Colonic mucosa (tissue), 4 donors: ENCODE data around the gene CSAD. TPM values are rescaled to one million over a fixed set of nuclear protein-coding genes. Genes with fewer than 3 reads are reported as not detected.
"Not testable (repeated sequence)": the region's sequence is repeated elsewhere in the genome, so short reads cannot be mapped to it uniquely, and the experiment has no call there.

Experiments
- DNase-seq: peaks from one replicate; pipeline ENCODE4 v3.0.0-alpha.2; 2020
- H3K27ac ChIP-seq: fragments of 200-600 bp; one replicate; pipeline ENCODE4 v1.8.0; 2021
- H3K27me3 ChIP-seq: fragments of 200-600 bp; one replicate; pipeline ENCODE4 v1.8.0; 2021
- H3K36me3 ChIP-seq: fragments of 200-600 bp; one replicate; pipeline ENCODE4 v1.8.0; 2021
- H3K4me1 ChIP-seq: fragments of 200-600 bp; one replicate; pipeline ENCODE4 v1.8.0; 2021; ENCODE audit warnings: mild to moderate bottlenecking
- H3K4me3 ChIP-seq: fragments of 200-600 bp; one replicate; pipeline ENCODE4 v1.8.0; 2021
- H3K9ac ChIP-seq, 2 donors: one replicate each; pipeline ENCODE4 v1.7.0; 2013; ENCODE audit warnings: control low read depth in 2 of 2, low read depth in 2 of 2, low read length in 2 of 2
- H3K9me3 ChIP-seq: fragments of 200-600 bp; one replicate; pipeline ENCODE4 v1.8.0; 2021
- CTCF ChIP-seq: fragments of 200-600 bp; IDR thresholded peaks from one replicate; pipeline ENCODE4 v1.8.0; 2022; ENCODE audit warnings: antibody characterized with exemption, mild to moderate bottlenecking
- intact Hi-C: fragments of 100-400 bp; cut with DNase I; formaldehyde crosslinking; loops from one replicate; pipeline ENCODE4 v1.14.1; 2022
- total RNA-seq, 2 donors: library from RNA; stranded (reverse); fragmentation: NEBNext Ultra II Directional in 1 of 2; extraction: Animal tissue kit (Norgen Biotek cat#: 25700) in 1 of 2; gene quantifications; one replicate each; pipeline ENCODE4 v1.2.1, GENCODE V29; 2021
- donor health status: healthy.
- donor health status: DM: no; HTN: no; CAD: no.
- donor health status: DM: no; HTN: no; CAD: no.

The CSAD gene
- total RNA-seq, 2 donors from 2014 or later: 9.1 to 20.4 TPM

- no peaks in the 10 kb centered on the region for H3K9me3 ChIP-seq
- H3K4me3 ChIP-seq: no peak overlapping the region
- no peak for DNase-seq
- intact Hi-C loops: no loop called here
- H3K27ac ChIP-seq: no peak overlapping the region
- H3K4me1 ChIP-seq: peaks cover 15% of the 10 kb centered on the region
- no peak overlapping the region for H3K9ac ChIP-seq
- TF ChIP-seq CTCF: no peak
- H3K27me3 ChIP-seq: no peaks in the 10 kb centered on the region
- H3K36me3 ChIP-seq: peaks cover 11% of the 10 kb centered on the region
Measured at GRCh38 chr12:53184828-53185227, 4.1 kb upstream of the CSAD start.

- intact Hi-C loops: no loop called here
- DNase-seq: peak; percentile 47
- peaks cover 15% of the 10 kb centered on the region for H3K4me1 ChIP-seq
- H3K27me3 ChIP-seq: no peaks in the 10 kb centered on the region
- peak overlapping the region; percentile 4 for H3K27ac ChIP-seq
- TF ChIP-seq CTCF: no peak
- peak overlapping the region in 1 of 2 donors; percentile 16 for H3K9ac ChIP-seq
- peaks cover 11% of the 10 kb centered on the region for H3K36me3 ChIP-seq
- no peak overlapping the region for H3K4me3 ChIP-seq
- H3K9me3 ChIP-seq: no peaks in the 10 kb centered on the region
Measured at GRCh38 chr12:53182903-53183302, 2.2 kb upstream of the CSAD start.

GRCh38 chr12:53181935-53182334 is 1.2 kb upstream of the CSAD start:
- intact Hi-C loops: no loop called here
- Histone ChIP-seq H3K27ac (no peak overlapping the region), H3K36me3 (peaks cover 11% of the 10 kb centered on the region), H3K27me3 (no peaks in the 10 kb centered on the region), H3K4me3 (peak overlapping the region; percentile 81), H3K9ac (peak overlapping the region in 1 of 2 donors; percentile 87), H3K4me1 (peaks cover 15% of the 10 kb centered on the region), H3K9me3 (no peaks in the 10 kb centered on the region)
- TF ChIP-seq CTCF: no peak
- no peak for DNase-seq

GRCh38 chr12:53180931-53181645 is 363 bp upstream of the CSAD start:
- intact Hi-C loops: no loop called here
- peak; percentile 72 for DNase-seq
- H3K9ac ChIP-seq: peak overlapping the region; percentile 71 to 87

GRCh38 chr12:53179687-53180219 is 972 bp downstream of the CSAD start:
- Histone ChIP-seq H3K27ac (peak overlapping the region; percentile 94), H3K4me3 (peak overlapping the region; percentile 81), H3K9me3 (no peaks in the 10 kb centered on the region), H3K9ac (peak overlapping the region; percentile 64 to 87), H3K36me3 (no peaks in the 10 kb centered on the region), H3K27me3 (no peaks in the 10 kb centered on the region), H3K4me1 (peaks cover 20% of the 10 kb centered on the region)
- intact Hi-C loops: no loop called here
- no peak for TF ChIP-seq CTCF
- DNase-seq: peak; percentile 56

More at GRCh38 chr12:53180931-53181645, 363 bp upstream of the CSAD start:
- TF ChIP-seq CTCF: no peak
- no peaks in the 10 kb centered on the region for H3K9me3 ChIP-seq
- peaks cover 5% of the 10 kb centered on the region for H3K36me3 ChIP-seq
- H3K27me3 ChIP-seq: no peaks in the 10 kb centered on the region
- H3K27ac ChIP-seq: peak overlapping the region; percentile 94
- peak overlapping the region; percentile 81 for H3K4me3 ChIP-seq
- peaks cover 15% of the 10 kb centered on the region for H3K4me1 ChIP-seq

- H3K9ac ChIP-seq, H3K27ac ChIP-seq, H3K27me3 ChIP-seq, H3K4me3 ChIP-seq, H3K36me3 ChIP-seq, H3K9me3 ChIP-seq, DNase-seq, intact Hi-C loops: not testable (repeated sequence)
- peaks cover 20% of the 10 kb centered on the region for H3K4me1 ChIP-seq
Measured at GRCh38 chr12:53178803-53179202, 1.9 kb downstream of the CSAD start.

GRCh38 chr12:53177447-53177846 is 3.3 kb downstream of the CSAD start:
- peaks cover 10% of the 10 kb centered on the region for H3K4me1 ChIP-seq
- H3K4me3 ChIP-seq, H3K9me3 ChIP-seq, DNase-seq, H3K36me3 ChIP-seq, H3K27me3 ChIP-seq, intact Hi-C loops, H3K27ac ChIP-seq, H3K9ac ChIP-seq: not testable (repeated sequence)
